ENCODE data around the gene DLX1.

DLX1 gene

DNA sequence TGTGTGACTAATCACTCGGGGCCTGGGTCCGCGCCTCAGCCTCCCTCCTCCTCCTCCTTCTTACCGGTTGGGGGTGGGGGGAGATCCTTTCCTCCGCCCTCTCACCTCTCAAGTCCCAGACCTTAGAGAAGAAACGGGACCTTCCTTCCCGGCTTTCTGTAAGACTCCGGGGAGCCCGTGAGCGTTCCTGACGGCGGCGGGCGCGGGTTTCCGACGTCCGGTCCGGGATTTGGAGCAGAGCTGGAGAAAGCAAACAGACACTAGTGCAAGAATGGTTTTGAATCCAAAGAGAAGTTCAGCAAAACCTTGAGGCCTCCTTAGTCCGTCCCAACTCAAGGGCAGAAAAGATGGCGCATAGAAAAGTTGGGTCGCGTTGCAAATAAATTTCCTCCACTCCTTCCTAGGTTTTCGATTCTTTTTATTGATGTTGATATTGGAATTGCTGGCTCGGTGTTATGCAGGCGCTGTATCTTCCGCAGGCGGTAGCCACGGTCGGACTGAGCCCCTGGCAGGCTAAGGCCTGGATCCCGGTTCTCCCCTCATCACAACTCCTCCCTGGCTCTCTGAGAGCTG lies 2.0 kb downstream of the DLX1 start:
- DNase-seq (ENCODE audit: low read depth, low spot score): no peak

- no peak for DNase-seq (ENCODE audit: low read depth, low spot score)
These were observed 2.5 kb downstream of the DLX1 start for GRCh38 chr2:172087780-172088244.

DNA sequence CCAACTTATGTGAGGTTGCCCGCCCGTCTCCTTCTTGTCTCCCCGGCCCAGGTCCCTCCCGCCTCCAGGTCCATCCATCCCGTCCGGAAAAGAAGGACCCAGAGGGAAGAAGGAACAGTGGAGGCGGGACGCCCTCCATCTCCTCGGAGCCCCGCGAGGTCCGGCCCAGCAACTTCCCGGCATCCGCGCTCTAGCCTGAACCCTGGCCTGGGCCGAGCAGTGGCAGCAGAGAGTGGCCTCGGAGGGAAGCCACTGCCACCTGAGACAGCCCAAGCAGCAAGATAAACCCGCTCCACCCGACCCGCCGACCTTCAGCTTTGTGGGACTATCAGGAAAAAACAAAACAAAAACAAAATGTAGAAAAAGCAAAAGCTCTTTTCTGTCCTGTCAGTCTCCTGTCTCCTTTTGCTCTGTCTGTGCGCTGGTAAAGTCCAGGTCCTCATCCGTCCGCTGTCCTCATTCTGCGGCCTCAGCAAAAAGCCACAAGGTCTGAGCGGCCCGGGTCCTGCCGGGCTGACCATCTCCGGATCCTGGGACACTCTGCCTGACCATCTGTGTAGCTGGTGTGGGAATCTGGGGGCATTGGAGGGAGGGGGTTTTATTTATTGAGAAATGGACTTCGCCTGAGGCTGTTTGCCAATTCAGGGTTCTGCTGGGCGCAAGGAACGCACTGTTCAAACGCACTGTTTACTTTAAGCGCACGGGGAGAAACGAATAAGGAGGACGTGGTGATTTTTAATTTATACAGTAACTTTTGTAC lies 3.1 kb downstream of the DLX1 start:
- DNase-seq (ENCODE audit: low read depth, low spot score): no peak

DNA sequence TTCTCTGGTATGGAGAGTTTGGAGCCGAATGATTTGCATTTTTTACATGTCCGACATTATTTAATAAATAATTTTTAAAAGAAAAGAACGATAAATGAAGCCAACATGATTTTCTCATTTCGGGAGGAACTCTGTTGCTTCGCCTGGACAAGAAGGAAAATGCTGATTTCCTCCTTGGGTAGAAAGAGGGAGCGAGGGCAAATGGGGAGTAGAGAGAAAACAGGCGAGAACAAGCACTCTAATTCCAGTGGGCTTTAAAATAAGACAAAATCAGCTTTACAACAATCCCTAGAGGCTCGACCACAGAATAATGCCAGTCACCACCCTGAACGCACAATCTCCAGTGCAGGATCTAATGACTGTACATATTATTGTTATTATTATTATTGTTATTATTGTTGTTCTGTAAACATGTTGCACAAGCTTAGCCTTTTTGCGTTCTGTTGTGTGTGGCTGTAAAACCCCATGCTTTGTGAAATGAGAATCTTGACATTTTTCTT lies 3.7 kb downstream of the DLX1 start:
- no peak for DNase-seq (ENCODE audit: low read depth, low spot score)

GRCh38 chr2:172089633-172090032 lies 4.3 kb downstream of the DLX1 start:
- DNase-seq (ENCODE audit: low read depth, low spot score): no peak

GRCh38 chr2:172090044-172090961 lies 5.0 kb downstream of the DLX1 start:
- no peak for DNase-seq (ENCODE audit: low read depth, low spot score)

DNA sequence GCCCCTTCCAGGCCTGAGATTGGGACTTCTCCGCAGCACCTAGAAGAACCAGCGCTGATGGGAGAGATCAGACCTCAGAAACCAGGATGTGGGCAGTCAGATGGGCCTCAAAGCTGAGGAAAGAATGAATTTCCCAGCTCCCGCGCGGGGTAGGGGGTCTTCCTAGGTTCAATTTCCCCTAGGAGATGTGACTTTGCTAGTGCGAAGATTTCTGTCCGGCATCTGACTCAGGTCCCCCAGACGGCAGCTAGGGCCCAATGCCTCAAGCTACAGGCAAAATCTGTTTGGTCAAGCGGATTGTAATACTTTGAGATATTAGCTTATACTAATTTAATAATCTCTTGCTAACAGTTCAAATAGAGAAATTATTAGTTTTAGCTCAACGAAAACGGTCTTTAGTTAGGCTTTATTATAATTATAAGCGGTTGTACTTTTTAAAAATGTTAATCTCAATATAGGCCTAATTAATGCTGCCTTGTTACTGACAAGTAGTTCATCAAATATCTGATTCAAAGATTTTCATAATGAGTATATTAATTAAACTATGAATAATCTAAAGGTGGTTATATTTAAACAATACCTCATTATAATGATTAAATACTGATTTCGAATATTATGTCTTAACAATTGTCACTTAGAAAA lies 5.8 kb downstream of the DLX1 start:
- no peak for DNase-seq (ENCODE audit: low read depth, low spot score)

- DNase-seq (ENCODE audit: low read depth, low spot score): no peak
These were observed 6.7 kb downstream of the DLX1 start for GRCh38 chr2:172091761-172092566.

- DNase-seq (ENCODE audit: low read depth, low spot score): no peak
These were observed 7.6 kb downstream of the DLX1 start for GRCh38 chr2:172092716-172093415.

GRCh38 chr2:172093416-172094293 lies 8.3 kb downstream of the DLX1 start:
- no peak for DNase-seq (ENCODE audit: low read depth, low spot score)

DNA sequence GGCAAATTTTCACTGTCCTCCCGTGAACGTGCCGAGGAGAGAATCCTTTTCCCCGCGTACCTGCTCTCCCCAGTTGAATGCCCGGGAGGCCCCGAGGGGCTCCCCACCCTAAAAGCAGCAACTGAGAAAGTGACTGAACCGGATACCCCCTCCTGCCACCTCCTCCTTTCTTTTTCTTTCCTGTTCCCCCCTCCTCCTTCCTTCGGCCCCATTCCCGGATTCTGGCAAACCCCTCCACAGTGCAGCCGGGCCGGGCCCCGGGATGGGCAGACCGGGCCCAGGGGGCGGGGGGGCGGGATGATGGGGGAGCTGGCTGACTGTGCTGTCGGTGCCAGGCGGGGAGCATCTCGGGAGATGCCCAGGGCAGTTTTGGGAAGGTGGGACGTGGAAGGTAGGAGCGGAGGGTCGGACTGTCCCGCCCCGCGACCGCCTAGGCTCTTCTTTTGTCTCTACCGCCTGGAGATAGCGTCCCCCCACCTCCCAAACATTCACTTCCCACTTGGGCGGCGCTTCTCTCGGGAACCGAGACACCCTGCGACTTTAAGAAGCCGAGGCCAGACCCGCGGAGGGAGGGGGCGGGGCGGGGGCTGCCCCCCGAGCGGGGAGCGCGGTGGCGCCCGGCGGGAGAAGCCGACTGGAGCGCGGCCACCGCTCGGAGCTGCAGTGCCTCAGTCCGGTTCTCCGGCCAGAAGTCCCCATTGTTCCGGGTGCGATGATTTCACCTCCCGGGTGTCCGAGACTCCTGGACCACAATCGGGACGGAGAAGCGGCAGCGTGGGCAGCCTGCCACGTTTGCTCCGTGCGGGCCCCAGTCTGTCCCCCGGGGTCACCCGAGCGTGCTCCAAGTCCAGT lies 9.2 kb downstream of the DLX1 start:
- DNase-seq (ENCODE audit: low read depth, low spot score): no peak

GRCh38 chr2:172095146-172095904 lies 10.0 kb downstream of the DLX1 start:
- no peak for DNase-seq (ENCODE audit: low read depth, low spot score)

DNA sequence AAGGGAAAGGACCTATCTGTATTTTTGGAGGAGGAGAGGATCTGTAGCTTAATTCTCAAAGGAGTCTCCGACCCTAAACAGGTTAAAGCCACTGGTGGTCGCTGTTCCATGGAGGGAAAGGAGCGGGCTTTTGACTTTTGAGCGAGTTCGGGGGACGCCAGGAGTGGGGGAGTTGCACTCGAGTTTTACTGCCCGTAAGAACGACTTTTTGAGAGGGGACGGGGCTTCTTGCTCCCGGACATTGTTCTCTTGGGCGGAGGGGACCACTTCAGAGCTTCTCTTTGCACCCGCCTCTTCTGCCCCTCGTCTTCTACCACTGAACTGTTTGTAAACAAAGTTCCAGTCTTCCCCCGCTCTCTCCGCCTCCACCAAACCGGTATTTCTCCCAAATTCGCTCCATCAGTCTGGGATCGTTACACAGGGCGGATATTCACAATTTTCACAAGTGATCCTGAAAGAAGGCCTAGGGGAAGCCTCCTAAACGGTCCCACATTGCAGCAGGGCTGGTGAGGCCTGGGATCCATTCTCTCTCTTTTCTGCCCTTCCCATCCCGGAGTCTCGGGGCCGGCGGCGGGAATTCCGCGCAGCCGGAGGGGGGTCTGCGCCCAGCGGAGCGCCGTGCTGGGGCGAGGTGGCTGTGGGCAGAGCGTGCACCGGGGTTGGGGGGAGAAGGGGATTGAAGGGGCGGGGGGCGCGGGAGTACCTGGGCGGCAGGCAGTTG lies 10.8 kb downstream of the DLX1 start:
- DNase-seq (ENCODE audit: low read depth, low spot score): no peak

DNA sequence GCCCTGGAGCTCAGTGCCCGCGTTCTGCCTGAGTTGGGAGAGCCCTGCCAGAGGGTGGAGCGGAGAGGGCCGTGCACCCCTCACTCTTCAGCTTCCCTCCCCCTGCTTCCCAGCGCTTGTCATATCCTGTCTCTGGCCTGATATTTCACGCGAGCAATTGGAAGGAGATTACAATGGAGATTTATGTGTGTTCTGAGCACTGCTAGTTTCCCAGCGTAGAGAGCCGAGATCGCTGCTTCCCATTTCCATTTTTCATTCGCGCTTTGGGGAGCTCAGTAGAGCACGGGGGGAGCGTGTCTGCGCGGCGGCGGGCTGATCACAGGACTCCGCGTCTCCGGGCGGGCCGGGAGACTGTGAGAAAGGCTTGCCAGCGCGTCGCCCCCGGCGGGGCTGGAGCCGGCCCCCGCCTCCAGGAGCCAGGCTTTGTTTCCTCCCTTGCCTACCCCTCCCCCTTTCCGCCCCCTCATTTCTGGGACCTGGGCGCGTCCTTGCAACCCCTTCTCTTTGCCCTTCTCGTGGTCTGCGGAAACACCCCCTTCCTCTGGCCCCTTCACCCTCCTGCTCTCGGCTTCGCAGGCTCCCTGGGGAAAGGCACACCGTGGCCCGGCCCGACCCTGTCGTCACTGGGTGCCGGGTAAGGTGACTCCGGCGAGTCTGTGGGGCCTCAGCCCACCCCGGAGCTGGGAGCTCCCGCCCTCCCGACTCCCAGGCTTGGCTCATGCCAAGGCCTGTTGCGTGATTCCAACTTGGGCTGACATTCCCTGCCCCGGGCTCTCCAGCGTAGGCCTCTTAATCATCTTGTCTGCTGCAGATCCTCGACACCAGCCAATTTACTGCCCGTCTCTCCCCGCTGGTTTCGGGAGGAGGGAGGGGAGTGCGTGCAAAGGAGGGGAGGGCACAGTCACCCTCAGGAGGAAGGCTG lies 11.6 kb downstream of the DLX1 start:
- no peak for DNase-seq (ENCODE audit: low read depth, low spot score)

- DNase-seq (ENCODE audit: low read depth, low spot score): no peak
These were observed 12.3 kb downstream of the DLX1 start for GRCh38 chr2:172097557-172098131.
